CD14-positive monocyte (primary cell): ENCODE data around the gene HSPA14. TPM values are rescaled to one million over a fixed set of nuclear protein-coding genes. Genes with fewer than 3 reads are reported as not detected.

Experiments used
- DNase-seq, 3 donors: peaks; one replicate each; pipeline ENCODE4 v3.0.0-alpha.2; 2011 to 2022
- H2AFZ ChIP-seq: 2 replicates; pipeline ENCODE4 v1.6.0; 2012; ENCODE audit warnings: mild to moderate bottlenecking, low read depth, low read length, inconsistent platforms; ENCODE audit not compliant: insufficient read depth, poor library complexity, severe bottlenecking
- H3K27ac ChIP-seq, 2 donors: 1 replicate in 1 of 2; 2 replicates in 1 of 2; pipeline ENCODE4 v1.5.1; 2012 to 2013; ENCODE audit warnings: low read length in 2 of 2, control low read depth in 1 of 2, inconsistent platforms in 1 of 2, low read depth in 1 of 2, mild to moderate bottlenecking in 1 of 2
- H3K27me3 ChIP-seq, 2 donors: one replicate each; pipeline versions ENCODE4 v1.6.0 to v1.6.1; 2011 to 2013; ENCODE audit warnings: low read length in 2 of 2; ENCODE audit not compliant: control insufficient read depth in 2 of 2, insufficient read depth in 2 of 2
- H3K36me3 ChIP-seq, 2 donors: replicated peaks in 1 of 2; 1 replicate in 1 of 2; 2 replicates in 1 of 2; pipeline versions ENCODE4 v1.5.1 to v1.6.1; 2012 to 2013; ENCODE audit warnings: low read length in 2 of 2, control low read depth in 1 of 2, inconsistent platforms in 1 of 2, mild to moderate bottlenecking in 1 of 2; ENCODE audit not compliant: insufficient read depth in 2 of 2, control insufficient read depth in 1 of 2
- H3K4me1 ChIP-seq, 2 donors: 1 replicate in 1 of 2; 2 replicates in 1 of 2; pipeline versions ENCODE4 v1.5.1 to v1.6.1; 2012 to 2013; ENCODE audit warnings: low read length in 2 of 2, control low read depth in 1 of 2, inconsistent platforms in 1 of 2, mild to moderate bottlenecking in 1 of 2, moderate library complexity in 1 of 2; ENCODE audit not compliant: insufficient read depth in 2 of 2, control insufficient read depth in 1 of 2
- H3K4me2 ChIP-seq: replicated peaks from 2 replicates; pipeline ENCODE3; 2012; ENCODE audit warnings: low read length, moderate library complexity, mild to moderate bottlenecking; ENCODE audit not compliant: poor library complexity, severe bottlenecking; ENCODE audit errors: extremely low read depth
- H3K4me3 ChIP-seq, 3 experiments: fragments of 200-600 bp in 1 of 3; sonication (generic) in 1 of 3; replicated peaks in 1 of 3; 1 replicate in 2 of 3; 2 replicates in 1 of 3; pipeline ENCODE4 v1.5.1; 2011 to 2013; ENCODE audit warnings: low read length in 3 of 3, mild to moderate bottlenecking in 3 of 3, control low read depth in 2 of 3, low read depth in 2 of 3, inconsistent platforms in 1 of 3, moderate library complexity in 1 of 3
- H3K79me2 ChIP-seq: 2 replicates; pipeline ENCODE4 v1.6.0; 2012; ENCODE audit warnings: mild to moderate bottlenecking, control low read depth, inconsistent platforms, low read length, moderate library complexity; ENCODE audit not compliant: insufficient read depth
- H3K9ac ChIP-seq: 2 replicates; pipeline ENCODE4 v1.6.0; 2017; ENCODE audit warnings: low read length, mild to moderate bottlenecking; ENCODE audit not compliant: insufficient read depth, poor library complexity, severe bottlenecking
- H3K9me3 ChIP-seq, 2 donors: replicated peaks in 1 of 2; 1 replicate in 1 of 2; 2 replicates in 1 of 2; pipeline versions ENCODE4 v1.5.1 to v1.6.1; 2012 to 2013; ENCODE audit warnings: low read length in 2 of 2, control low read depth in 1 of 2; ENCODE audit not compliant: control insufficient read depth in 1 of 2, insufficient read depth in 1 of 2
- H4K20me1 ChIP-seq: 2 replicates; pipeline ENCODE4 v1.6.0; 2012; ENCODE audit warnings: mild to moderate bottlenecking, low read length, control low read depth, moderate library complexity; ENCODE audit not compliant: insufficient read depth
- H3K27ac Mint-ChIP-seq, 7 donors: one replicate each; pipeline ENCODE4 v1.8.0; 2020; ENCODE audit warnings: mild to moderate bottlenecking in 7 of 7, mixed read lengths in 7 of 7, moderate library complexity in 6 of 7, inconsistent platforms in 2 of 7
- H3K27me3 Mint-ChIP-seq, 3 donors: one replicate each; pipeline ENCODE4 v1.8.0; 2021 to 2022; ENCODE audit warnings: low read depth in 3 of 3, mild to moderate bottlenecking in 3 of 3, mixed read lengths in 3 of 3, moderate library complexity in 3 of 3, inconsistent platforms in 1 of 3
- H3K36me3 Mint-ChIP-seq, 2 donors: one replicate each; pipeline ENCODE4 v1.8.0; 2020; ENCODE audit warnings: mixed read lengths in 2 of 2, inconsistent platforms in 1 of 2, mild to moderate bottlenecking in 1 of 2
- H3K4me1 Mint-ChIP-seq: one replicate; pipeline ENCODE4 v1.8.0; 2020; ENCODE audit warnings: mild to moderate bottlenecking, mixed read lengths
- H3K4me3 Mint-ChIP-seq, 2 donors: one replicate each; pipeline ENCODE4 v1.8.0; 2020; ENCODE audit warnings: mild to moderate bottlenecking in 2 of 2, mixed read lengths in 2 of 2, moderate library complexity in 1 of 2
- H3K9me3 Mint-ChIP-seq, 7 donors: one replicate each; pipeline ENCODE4 v1.8.0; 2020 to 2022; ENCODE audit warnings: mixed read lengths in 7 of 7, mild to moderate bottlenecking in 6 of 7, moderate library complexity in 6 of 7, inconsistent platforms in 2 of 7
- WGBS: methylation state at CpG from one replicate; pipeline ENCODE4 v1.1.5; 2013; ENCODE audit warnings: missing lambda C conversion rate; ENCODE audit not compliant: insufficient coverage; 5-methylcytosine and 5-hydroxymethylcytosine counted together
- intact Hi-C, 2 donors: fragments of 100-400 bp; cut with micrococcal nuclease; formaldehyde crosslinking; loops; one replicate each; pipeline versions ENCODE4 v1.15.0 to v1.15.1; 2023
- polyA plus RNA-seq, 3 donors: library from polyadenylated mRNA; depleted of rRNA in 1 of 3; unstranded in 2 of 3; stranded (reverse) in 1 of 3; fragments of 300-500 nt in 2 of 3; fragments of >200 nt in 1 of 3; fragmentation: Illumina TruSeq in 2 of 3; gene quantifications; 1 replicate in 2 of 3; 2 replicates in 1 of 3; pipeline ENCODE4 v1.2.3, GENCODE V29; 2012 to 2021
- TF ChIP-seq, protein P1 (sequence below): fragments of 200-600 bp; IDR thresholded peaks from one replicate; pipeline ENCODE4 v1.8.0; 2022; ENCODE audit warnings: antibody characterized with exemption, mild to moderate bottlenecking

The HSPA14 gene
- polyA plus RNA-seq, 3 donors, result 10.4 to 19.3 (median 15.4) TPM

DNA sequence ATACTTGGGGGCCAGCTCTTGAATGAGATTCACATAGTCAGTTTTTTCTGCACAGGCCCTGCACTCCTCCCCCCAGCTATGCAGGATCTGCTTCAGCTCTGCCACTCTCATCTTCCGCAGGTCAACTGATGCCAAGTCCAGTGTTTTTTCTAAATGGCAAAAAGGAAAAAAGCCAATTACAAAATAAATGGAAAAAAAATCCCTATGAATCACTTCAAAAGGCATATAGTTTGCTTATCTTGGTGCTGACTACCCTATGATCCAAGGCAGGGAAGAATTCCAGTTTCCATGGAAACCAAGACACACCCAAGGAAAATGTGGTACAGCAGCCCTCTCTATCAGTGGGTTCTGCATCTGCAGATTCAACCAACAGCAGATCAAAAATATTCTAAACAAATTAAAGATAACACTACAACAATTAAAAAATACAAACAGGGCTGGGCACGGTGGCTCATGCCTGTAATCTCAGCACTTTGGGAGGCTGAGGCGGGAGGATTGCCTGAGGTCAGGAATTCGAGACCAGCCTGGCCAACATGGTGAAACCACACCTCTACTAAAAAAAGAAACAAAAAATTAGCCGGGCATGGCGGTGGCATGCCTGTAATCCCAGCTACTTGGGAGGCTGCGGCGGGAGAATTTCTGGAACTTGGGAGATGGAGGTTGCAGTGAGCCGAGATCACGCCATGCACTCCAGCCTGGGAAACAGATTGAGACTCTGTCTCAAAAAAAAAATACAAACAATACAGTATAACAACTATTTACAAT is 17.9 kb upstream of the HSPA14 start:
- H3K4me1 ChIP-seq, result peaks cover 0 to 3% of the 10 kb centered on the region in 2 donors
- Mint-ChIP-seq H3K27me3 (no peaks in the 10 kb centered on the region), H3K4me1 (peaks cover 12% of the 10 kb centered on the region), H3K36me3 (no peaks in the 10 kb centered on the region), H3K27ac (peak overlapping the region in 2 of 7 donors; percentile 42 to 48), H3K4me3 (no peak overlapping the region), H3K9me3 (peaks cover 4 to 14% (median 7%) of the 10 kb centered on the region in 7 donors)
- intact Hi-C loops, result loop anchor here (5.0 to 10.0 kb wide), 5 partner anchors 58 to 315 kb away; no protein-coding TSS in a partner anchor
- H3K27me3 ChIP-seq, result no peaks in the 10 kb centered on the region
- TF ChIP-seq, protein P1, sequence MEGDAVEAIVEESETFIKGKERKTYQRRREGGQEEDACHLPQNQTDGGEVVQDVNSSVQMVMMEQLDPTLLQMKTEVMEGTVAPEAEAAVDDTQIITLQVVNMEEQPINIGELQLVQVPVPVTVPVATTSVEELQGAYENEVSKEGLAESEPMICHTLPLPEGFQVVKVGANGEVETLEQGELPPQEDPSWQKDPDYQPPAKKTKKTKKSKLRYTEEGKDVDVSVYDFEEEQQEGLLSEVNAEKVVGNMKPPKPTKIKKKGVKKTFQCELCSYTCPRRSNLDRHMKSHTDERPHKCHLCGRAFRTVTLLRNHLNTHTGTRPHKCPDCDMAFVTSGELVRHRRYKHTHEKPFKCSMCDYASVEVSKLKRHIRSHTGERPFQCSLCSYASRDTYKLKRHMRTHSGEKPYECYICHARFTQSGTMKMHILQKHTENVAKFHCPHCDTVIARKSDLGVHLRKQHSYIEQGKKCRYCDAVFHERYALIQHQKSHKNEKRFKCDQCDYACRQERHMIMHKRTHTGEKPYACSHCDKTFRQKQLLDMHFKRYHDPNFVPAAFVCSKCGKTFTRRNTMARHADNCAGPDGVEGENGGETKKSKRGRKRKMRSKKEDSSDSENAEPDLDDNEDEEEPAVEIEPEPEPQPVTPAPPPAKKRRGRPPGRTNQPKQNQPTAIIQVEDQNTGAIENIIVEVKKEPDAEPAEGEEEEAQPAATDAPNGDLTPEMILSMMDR, result no peak
- DNase-seq, result no peak
- H3K79me2 ChIP-seq, result no peaks in the 10 kb centered on the region
- no peak overlapping the region for H3K4me3 ChIP-seq
- no peak overlapping the region for H3K4me2 ChIP-seq
- H3K36me3 ChIP-seq, result no peaks in the 10 kb centered on the region
- H3K27ac ChIP-seq, result no peak overlapping the region
- no peak overlapping the region for H3K9ac ChIP-seq
- 100% methylated on average over 2 of the region's 10 CpGs for WGBS
- H2AFZ ChIP-seq, result no peak overlapping the region
- H3K9me3 ChIP-seq, result peaks cover 0 to 8% of the 10 kb centered on the region in 2 donors
- H4K20me1 ChIP-seq, result no peaks in the 10 kb centered on the region

- H3K4me1 Mint-ChIP-seq, result peaks cover 8% of the 10 kb centered on the region
These were observed 17.3 kb upstream of the HSPA14 start for GRCh38 chr10:14820775-14821154.

More at GRCh38 chr10:14820775-14821154, 17.3 kb upstream of the HSPA14 start:
- Histone ChIP-seq H3K36me3 (no peaks in the 10 kb centered on the region), H3K27ac (no peak overlapping the region), H3K27me3 (no peaks in the 10 kb centered on the region), H3K9ac (no peak overlapping the region), H3K9me3 (peaks cover 0 to 10% of the 10 kb centered on the region in 2 donors), H3K4me1 (peaks cover 0 to under 1% of the 10 kb centered on the region in 2 donors), H4K20me1 (no peaks in the 10 kb centered on the region), H3K4me3 (no peak overlapping the region), H2AFZ (no peak overlapping the region), H3K4me2 (no peak overlapping the region), H3K79me2 (no peaks in the 10 kb centered on the region)
- peak; percentile 23 to 45 (median 33) for DNase-seq
- Mint-ChIP-seq H3K36me3 (no peaks in the 10 kb centered on the region), H3K27ac (peak overlapping the region in 3 of 7 donors; percentile 41 to 48 (median 42)), H3K9me3 (peaks cover 5 to 16% (median 10%) of the 10 kb centered on the region in 7 donors), H3K27me3 (peaks cover 0 to under 1% (median 0%) of the 10 kb centered on the region in 3 donors), H3K4me3 (no peak overlapping the region)
- intact Hi-C loops, result loop anchor here (5.0 to 10.0 kb wide), 5 partner anchors 58 to 316 kb away; no protein-coding TSS in a partner anchor
- 100% methylated on average over 1 of the region's 5 CpGs for WGBS
- TF ChIP-seq, protein P1, result no peak
